Stomach smooth muscle (tissue), 2 donors: ENCODE measurements around the gene FRS3.
A peak's percentile ranks its signal among the peaks of the same experiment; 100 is the strongest.

ENCODE experiments used
- H3K27ac ChIP-seq: one replicate; pipeline ENCODE4 v1.7.0; 2013; ENCODE audit warnings: mild to moderate bottlenecking, low read length, inconsistent platforms
- H3K27me3 ChIP-seq, 2 donors: one replicate each; pipeline ENCODE4 v1.7.0; 2013; ENCODE audit warnings: low read length in 2 of 2; ENCODE audit not compliant: insufficient read depth in 2 of 2, control insufficient read depth in 1 of 2
- H3K36me3 ChIP-seq, 2 donors: one replicate each; pipeline ENCODE4 v1.7.0; 2013; ENCODE audit warnings: low read length in 2 of 2; ENCODE audit not compliant: control insufficient read depth in 2 of 2, insufficient read depth in 2 of 2
- H3K4me1 ChIP-seq: one replicate; pipeline ENCODE4 v1.7.0; 2013; ENCODE audit warnings: low read length; ENCODE audit not compliant: control insufficient read depth, insufficient read depth
- H3K4me3 ChIP-seq, 2 donors: one replicate each; pipeline ENCODE4 v1.7.0; 2013; ENCODE audit warnings: low read length in 2 of 2
- H3K9ac ChIP-seq, 2 donors: one replicate each; pipeline ENCODE4 v1.7.0; 2013; ENCODE audit warnings: low read length in 2 of 2, mild to moderate bottlenecking in 1 of 2
- H3K9me3 ChIP-seq, 2 donors: one replicate each; pipeline ENCODE4 v1.7.0; 2013; ENCODE audit warnings: low read length in 2 of 2; ENCODE audit not compliant: control insufficient read depth in 2 of 2
- donor health status: healthy.
- donor health status: Pancreatic carcinoma.

The FRS3 gene

GRCh38 chr6:41780551-41781365 is 1.1 kb upstream of the FRS3 start, which contains the start of gene PRICKLE4:
TSS of gene PRICKLE4 (plus strand) at chr6:41780782. CDS start at chr6:41783474, 2,692 bp downstream.
- peaks cover 27% of the 10 kb centered on the region for H3K4me1 ChIP-seq
- no peaks in the 10 kb centered on the region for H3K9me3 ChIP-seq
- peak within 1 kb of the TSS; percentile 37 for H3K27ac ChIP-seq
- peak within 1 kb of the TSS; percentile 79 to 86 for H3K4me3 ChIP-seq
- no peaks in the 10 kb centered on the region for H3K27me3 ChIP-seq
- H3K9ac ChIP-seq = peak within 1 kb of the TSS; percentile 58 to 59
- H3K36me3 ChIP-seq = peaks cover under 1 to 11% of the 10 kb centered on the region in 2 donors

GRCh38 chr6:41779336-41779735 is 364 bp downstream of the FRS3 start:
- no peaks in the 10 kb centered on the region for H3K9me3 ChIP-seq
- H3K9ac ChIP-seq = peak overlapping the region; percentile 64 to 76
- H3K27ac ChIP-seq = no peak overlapping the region
- H3K27me3 ChIP-seq = no peaks in the 10 kb centered on the region
- peaks cover 14 to 24% of the 10 kb centered on the region in 2 donors for H3K36me3 ChIP-seq
- peaks cover 19% of the 10 kb centered on the region for H3K4me1 ChIP-seq
- H3K4me3 ChIP-seq = peak overlapping the region; percentile 62 to 79

- no peak overlapping the region for H3K27ac ChIP-seq
- H3K36me3 ChIP-seq = peaks cover 17 to 27% of the 10 kb centered on the region in 2 donors
- peak overlapping the region; percentile 62 to 79 for H3K4me3 ChIP-seq
- peak overlapping the region in 1 of 2 donors; percentile 64 for H3K9ac ChIP-seq
- H3K27me3 ChIP-seq = no peaks in the 10 kb centered on the region
- peaks cover 19% of the 10 kb centered on the region for H3K4me1 ChIP-seq
- H3K9me3 ChIP-seq = no peaks in the 10 kb centered on the region
Measured at GRCh38 chr6:41778895-41779294, 805 bp downstream of the FRS3 start.

- Histone ChIP-seq H3K9me3 (no peaks in the 10 kb centered on the region), H3K36me3 (peaks cover 17 to 29% of the 10 kb centered on the region in 2 donors), H3K9ac (no peak overlapping the region), H3K27me3 (no peaks in the 10 kb centered on the region), H3K4me3 (no peak overlapping the region), H3K27ac (no peak overlapping the region), H3K4me1 (peaks cover 19% of the 10 kb centered on the region)
Measured at GRCh38 chr6:41777551-41778285, 2.0 kb downstream of the FRS3 start.

GRCh38 chr6:41775293-41775882 is 4.3 kb downstream of the FRS3 start:
- H3K9ac ChIP-seq = no peak overlapping the region
- no peaks in the 10 kb centered on the region for H3K27me3 ChIP-seq
- no peak overlapping the region for H3K27ac ChIP-seq
- H3K36me3 ChIP-seq = peaks cover 25 to 45% of the 10 kb centered on the region in 2 donors
- no peaks in the 10 kb centered on the region for H3K9me3 ChIP-seq
- peaks cover 7% of the 10 kb centered on the region for H3K4me1 ChIP-seq
- H3K4me3 ChIP-seq = no peak overlapping the region

GRCh38 chr6:41774841-41775240 is 4.9 kb downstream of the FRS3 start:
- Histone ChIP-seq H3K36me3 (peaks cover 25 to 48% of the 10 kb centered on the region in 2 donors), H3K4me3 (no peak overlapping the region), H3K4me1 (peaks cover 7% of the 10 kb centered on the region), H3K9me3 (no peaks in the 10 kb centered on the region), H3K27ac (no peak overlapping the region), H3K9ac (no peak overlapping the region), H3K27me3 (no peaks in the 10 kb centered on the region)

GRCh38 chr6:41771058-41771983 is 8.4 kb downstream of the FRS3 start:
- H3K4me1 ChIP-seq = peaks cover 12% of the 10 kb centered on the region
- H3K9ac ChIP-seq = no peak overlapping the region
- H3K4me3 ChIP-seq = no peak overlapping the region
- H3K36me3 ChIP-seq = peaks cover 25 to 38% of the 10 kb centered on the region in 2 donors
- H3K27ac ChIP-seq = no peak overlapping the region
- no peaks in the 10 kb centered on the region for H3K9me3 ChIP-seq
- H3K27me3 ChIP-seq = no peaks in the 10 kb centered on the region

- no peak overlapping the region for H3K27ac ChIP-seq
- H3K9ac ChIP-seq = no peak overlapping the region
- no peaks in the 10 kb centered on the region for H3K27me3 ChIP-seq
- no peaks in the 10 kb centered on the region for H3K9me3 ChIP-seq
- no peak overlapping the region for H3K4me3 ChIP-seq
- peaks cover 12% of the 10 kb centered on the region for H3K4me1 ChIP-seq
- peaks cover 22 to 35% of the 10 kb centered on the region in 2 donors for H3K36me3 ChIP-seq
Measured at GRCh38 chr6:41770381-41771057, 9.2 kb downstream of the FRS3 start.

GRCh38 chr6:41769376-41769775 is 10.3 kb downstream of the FRS3 start:
- H3K27me3 ChIP-seq = no peaks in the 10 kb centered on the region
- H3K9ac ChIP-seq = no peak overlapping the region
- peaks cover 11 to 25% of the 10 kb centered on the region in 2 donors for H3K36me3 ChIP-seq
- peaks cover 12% of the 10 kb centered on the region for H3K4me1 ChIP-seq
- no peak overlapping the region for H3K4me3 ChIP-seq
- no peaks in the 10 kb centered on the region for H3K9me3 ChIP-seq
- no peak overlapping the region for H3K27ac ChIP-seq
